HG03342 (cell line): ENCODE data around the gene PDXP.
A peak's percentile ranks its signal among the peaks of the same experiment; 100 is the strongest.
"Not testable (repeated sequence)": the region's sequence is repeated elsewhere in the genome, so short reads cannot be mapped to it uniquely, and the experiment has no call there.

ENCODE experiments used
- ATAC-seq: cut with Tn5 transposase; IDR thresholded peaks from one replicate; pipeline ENCODE4 v1.9.1; 2021; ENCODE audit warnings: mild to moderate bottlenecking, moderate library complexity; ENCODE audit not compliant: unreplicated experiment

PDXP gene

GRCh38 chr22:37672920-37673455 is 14.5 kb downstream of the PDXP start:
- no peak for ATAC-seq

GRCh38 chr22:37674248-37674647 is 15.7 kb downstream of the PDXP start:
- ATAC-seq = no peak

GRCh38 chr22:37674951-37675929 is 16.7 kb downstream of the PDXP start, which contains the start of gene LGALS1:
TSS of gene LGALS1 (plus strand) at chr22:37675636. CDS start at chr22:37675703, 67 bp downstream.
- no peak for ATAC-seq

- ATAC-seq = no peak
Observed at GRCh38 chr22:37675930-37676735, 17.6 kb downstream of the PDXP start.

- ATAC-seq = peak; percentile 58
Observed at GRCh38 chr22:37676736-37677492, 18.4 kb downstream of the PDXP start.

- no peak for ATAC-seq
Observed at GRCh38 chr22:37677493-37677974, 19.0 kb downstream of the PDXP start.

- ATAC-seq = no peak
Observed at GRCh38 chr22:37678372-37678771, 19.8 kb downstream of the PDXP start.

GRCh38 chr22:37679670-37680069 is 21.1 kb downstream of the PDXP start:
- no peak for ATAC-seq

GRCh38 chr22:37680191-37680851 is 21.8 kb downstream of the PDXP start:
- ATAC-seq = no peak

GRCh38 chr22:37681001-37681424 is 22.5 kb downstream of the PDXP start:
- ATAC-seq = no peak

GRCh38 chr22:37681556-37682049 is 23.1 kb downstream of the PDXP start:
- ATAC-seq = no peak

- no peak for ATAC-seq
Observed at GRCh38 chr22:37684803-37685615, 26.5 kb downstream of the PDXP start.

- peak; percentile 83 for ATAC-seq
Observed at GRCh38 chr22:37686002-37686982, 27.8 kb downstream of the PDXP start, which contains the start of gene NOL12. TSS of gene NOL12 (plus strand) at chr22:37686343. CDS start at chr22:37686393, 50 bp downstream.

GRCh38 chr22:37690407-37690806 is 31.9 kb downstream of the PDXP start:
- ATAC-seq = no peak

- no peak for ATAC-seq
Observed at GRCh38 chr22:37690901-37691504, 32.5 kb downstream of the PDXP start.

GRCh38 chr22:37692627-37693285 is 34.2 kb downstream of the PDXP start:
- no peak for ATAC-seq

- not testable (repeated sequence) for ATAC-seq
Observed at GRCh38 chr22:37694131-37694530, 35.6 kb downstream of the PDXP start.
